Measurements from ENCODE around the gene TCEAL9. TPM values are rescaled to one million over a fixed set of nuclear protein-coding genes. Genes with fewer than 3 reads are reported as not detected.
"Not testable (repeated sequence)": the region's sequence is repeated elsewhere in the genome, so short reads cannot be mapped to it uniquely, and the experiment has no call there.

TCEAL9 gene
- total RNA-seq, 1 experiment from 2014 or later = 143 TPM

DNA sequence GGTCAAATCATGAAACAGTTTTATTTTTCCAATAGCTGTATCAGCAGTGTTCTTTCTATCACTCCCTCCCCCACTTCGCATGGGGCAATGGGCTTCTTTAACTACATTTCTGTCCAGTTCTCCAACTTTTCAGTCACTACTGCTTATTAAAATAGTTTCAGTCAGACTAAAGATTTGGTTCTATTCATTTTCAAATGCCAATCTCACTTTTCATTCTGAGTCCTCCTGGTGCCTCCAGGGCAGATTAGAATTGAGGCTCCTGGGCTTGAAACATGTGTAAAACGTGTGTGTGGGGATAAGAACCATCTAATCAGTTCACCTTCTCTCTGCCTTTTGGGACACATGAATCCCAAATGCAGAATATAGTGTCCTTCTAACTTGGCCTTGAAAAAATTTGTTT, 16.6 kb downstream of the TCEAL9 start:
- no peak for DNase-seq (ENCODE audit: extremely low read depth, low read depth)

DNA sequence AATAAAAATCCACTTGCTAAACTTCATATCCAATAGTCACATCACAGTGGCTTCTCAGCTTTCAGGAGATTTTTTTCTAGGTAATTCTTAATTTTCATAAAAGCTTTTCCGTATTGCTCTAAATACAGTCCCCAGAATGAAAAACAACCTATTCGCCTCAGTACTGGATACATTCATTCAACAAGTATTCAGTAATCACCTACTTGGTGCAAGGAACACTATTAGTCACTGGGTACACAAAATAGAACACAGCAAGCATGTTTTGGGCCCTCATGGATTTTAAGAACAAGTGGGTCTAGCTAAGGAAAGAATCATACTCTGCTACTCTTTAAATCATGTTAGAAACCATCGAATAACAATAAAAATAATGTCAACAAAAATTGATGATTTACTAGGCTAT, 17.3 kb downstream of the TCEAL9 start:
- peak; percentile 23 for DNase-seq (ENCODE audit: extremely low read depth, low read depth)

- peak; percentile 26 for DNase-seq (ENCODE audit: extremely low read depth, low read depth)
These were observed 20.0 kb downstream of the TCEAL9 start, which contains the start of gene BEX3 for GRCh38 chrX:103376118-103376978. Gene BEX3 (plus strand): TSS chrX:103376538. CDS start chrX:103377522, 984 bp downstream.

DNA sequence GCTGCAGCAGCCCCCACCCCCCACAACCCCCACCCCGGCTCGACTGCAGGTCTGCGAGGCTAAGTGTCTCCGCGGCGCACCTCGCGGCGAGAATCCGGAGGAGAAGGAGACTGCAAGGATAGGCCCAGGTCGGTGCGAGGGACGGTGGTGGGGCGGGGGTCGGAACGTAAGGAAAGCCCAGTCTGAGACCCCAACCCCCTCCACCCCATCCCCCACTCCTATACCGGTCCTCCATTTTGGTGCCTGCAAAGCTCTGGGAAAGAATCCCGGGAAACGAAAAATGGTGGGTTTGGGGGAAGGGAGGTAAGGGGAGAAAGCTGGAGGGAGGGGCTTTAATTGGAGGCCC, 20.6 kb downstream of the TCEAL9 start:
- DNase-seq (ENCODE audit: extremely low read depth, low read depth) = no peak

- DNase-seq (ENCODE audit: extremely low read depth, low read depth) = no peak
These were observed 22.7 kb downstream of the TCEAL9 start for GRCh38 chrX:103378990-103379389.

GRCh38 chrX:103382877-103383276, 26.6 kb downstream of the TCEAL9 start:
- DNase-seq (ENCODE audit: extremely low read depth, low read depth) = no peak

- no peak for DNase-seq (ENCODE audit: extremely low read depth, low read depth)
These were observed 28.4 kb downstream of the TCEAL9 start for GRCh38 chrX:103384672-103385071.

- DNase-seq (ENCODE audit: extremely low read depth, low read depth) = not testable (repeated sequence)
These were observed 29.1 kb downstream of the TCEAL9 start for GRCh38 chrX:103385283-103385830.

DNA sequence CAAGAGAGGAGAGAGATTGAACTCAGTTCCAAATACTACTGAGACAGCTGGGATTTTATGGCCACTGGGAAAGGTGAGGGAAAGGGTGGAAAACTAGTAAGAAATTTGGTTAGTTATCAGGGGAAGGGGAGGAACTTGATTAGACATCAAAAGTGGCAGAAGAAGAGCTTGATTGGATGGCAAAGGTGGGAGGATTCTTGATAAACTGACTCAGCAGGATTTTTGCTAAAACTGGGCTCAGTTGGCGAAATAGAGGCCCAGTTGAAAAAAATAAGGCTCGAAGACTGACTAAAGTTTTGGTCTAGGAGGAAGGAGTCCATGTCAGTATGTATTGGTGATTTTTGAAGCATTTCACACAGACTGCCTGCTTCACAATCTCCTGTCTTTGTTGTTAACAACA, 30.0 kb downstream of the TCEAL9 start:
- no peak for DNase-seq (ENCODE audit: extremely low read depth, low read depth)

DNA sequence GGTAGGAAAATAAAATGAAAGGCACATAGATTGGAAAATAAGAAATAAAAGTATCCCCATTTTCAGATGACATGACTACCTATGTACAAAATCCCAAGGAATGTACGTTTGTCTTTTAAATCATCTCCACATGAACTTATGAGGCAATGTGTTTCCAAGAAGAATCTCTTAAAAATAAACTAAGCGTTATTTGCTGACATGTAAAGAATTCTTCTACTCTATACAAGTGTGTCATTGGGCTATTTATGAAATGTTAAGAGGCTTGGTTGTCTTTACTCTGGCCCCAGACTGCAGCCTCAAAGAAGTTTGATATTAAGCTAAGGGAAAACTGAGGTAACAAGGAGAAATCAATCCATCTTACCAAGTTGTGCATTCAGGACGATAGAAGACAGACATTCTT, 37.2 kb downstream of the TCEAL9 start:
- no peak for DNase-seq (ENCODE audit: extremely low read depth, low read depth)

GRCh38 chrX:103396186-103396585, 39.9 kb downstream of the TCEAL9 start:
- DNase-seq (ENCODE audit: extremely low read depth, low read depth) = no peak

DNA sequence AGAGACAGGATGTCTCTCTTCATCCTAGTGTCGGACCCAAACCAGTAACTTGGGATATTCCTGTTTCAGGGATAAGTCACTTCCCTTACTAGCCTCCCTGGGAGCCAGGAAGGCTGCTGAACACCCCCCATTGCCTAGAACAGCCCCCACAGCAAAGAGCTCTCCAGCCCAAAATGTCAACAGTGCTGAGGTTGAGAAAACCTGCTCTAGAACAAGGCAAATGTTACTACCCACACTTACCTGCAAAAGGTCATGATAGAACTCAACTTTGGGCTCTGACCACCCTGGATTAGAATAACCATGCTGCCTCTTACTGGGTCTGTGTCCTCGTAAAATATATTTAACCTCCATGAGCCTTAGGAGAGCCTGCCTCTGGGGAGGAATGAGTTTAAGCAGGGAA, 40.4 kb downstream of the TCEAL9 start:
- DNase-seq (ENCODE audit: extremely low read depth, low read depth) = no peak

DNA sequence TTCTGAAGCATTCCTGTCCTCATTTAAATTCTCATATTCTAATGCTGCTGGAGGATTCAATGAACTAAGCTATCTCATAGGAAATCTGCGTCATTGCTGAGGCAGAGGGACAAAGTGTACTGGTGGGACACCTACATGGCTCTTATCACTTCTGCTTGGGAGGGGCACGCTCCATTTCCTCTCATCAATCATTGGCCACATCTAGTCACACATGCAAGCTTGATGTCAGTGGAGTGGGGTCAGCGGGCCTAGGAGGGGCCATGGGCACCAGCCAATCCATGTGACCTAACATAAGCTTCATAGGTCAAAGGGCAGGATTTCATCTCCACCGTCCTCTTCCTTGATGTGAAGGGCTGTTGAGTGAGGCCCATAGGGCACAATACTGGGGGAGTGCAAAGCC, 41.4 kb downstream of the TCEAL9 start:
- DNase-seq (ENCODE audit: extremely low read depth, low read depth) = no peak

DNA sequence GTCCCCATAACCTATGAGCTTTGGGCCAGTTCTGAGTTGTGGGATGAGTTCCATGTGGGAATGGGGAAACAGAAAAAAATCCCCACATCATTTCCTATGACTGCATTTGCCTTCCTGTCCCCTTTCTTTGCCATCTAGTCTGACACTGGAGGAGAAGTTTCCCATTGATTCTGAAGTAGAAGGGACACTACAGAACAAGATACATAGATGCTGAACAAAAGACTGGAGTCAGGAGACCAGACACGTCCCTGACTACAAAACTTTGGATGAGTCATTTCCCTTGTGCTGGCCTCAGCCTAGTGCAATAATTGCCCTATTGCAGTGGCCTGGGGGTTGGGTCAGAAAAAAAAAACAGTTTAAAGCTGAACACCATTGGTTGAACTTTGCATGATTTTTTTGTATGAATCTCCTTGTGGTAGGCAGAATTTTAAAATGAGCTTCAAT, 42.1 kb downstream of the TCEAL9 start:
- DNase-seq (ENCODE audit: extremely low read depth, low read depth) = peak; percentile 76

GRCh38 chrX:103399744-103400143, 43.4 kb downstream of the TCEAL9 start:
- DNase-seq (ENCODE audit: extremely low read depth, low read depth) = no peak

- DNase-seq (ENCODE audit: extremely low read depth, low read depth) = no peak
These were observed 44.6 kb downstream of the TCEAL9 start for GRCh38 chrX:103400931-103401330.

- peak; percentile 80 for DNase-seq (ENCODE audit: extremely low read depth, low read depth)
These were observed 48.1 kb downstream of the TCEAL9 start for GRCh38 chrX:103404231-103405008.

DNA sequence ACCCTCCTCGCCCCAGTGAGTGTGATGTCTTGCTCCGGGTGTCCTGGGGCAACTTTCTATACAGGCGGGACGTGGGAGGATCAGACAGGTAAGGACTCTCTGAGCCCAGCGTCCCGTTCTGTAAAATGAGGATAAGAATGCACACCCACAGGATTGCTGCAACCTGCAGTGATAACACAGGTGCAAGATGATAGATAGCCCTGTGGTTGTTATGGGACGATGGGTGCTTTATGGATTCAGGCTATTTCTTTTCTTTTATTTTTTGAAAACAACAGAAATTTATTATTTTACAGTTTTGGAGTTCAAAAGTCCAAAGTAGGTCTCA, 48.7 kb downstream of the TCEAL9 start:
- DNase-seq (ENCODE audit: extremely low read depth, low read depth) = no peak

- DNase-seq (ENCODE audit: extremely low read depth, low read depth) = no peak
These were observed 50.0 kb downstream of the TCEAL9 start for GRCh38 chrX:103406256-103406655.

- no peak for DNase-seq (ENCODE audit: extremely low read depth, low read depth)
These were observed 51.5 kb downstream of the TCEAL9 start for GRCh38 chrX:103407776-103408175.
